ENCODE data around the gene CCDC78.

CCDC78 gene

GRCh38 chr16:722835-723633 is 3.2 kb downstream of the CCDC78 start:
- no peak for DNase-seq

GRCh38 chr16:721765-722540 is 4.3 kb downstream of the CCDC78 start:
- no peak for DNase-seq

GRCh38 chr16:720990-721764 is 5.1 kb downstream of the CCDC78 start, which contains the start of gene ANTKMT:
Gene ANTKMT, plus strand, starts transcription at chr16:721146. Its CDS starts 129 bp downstream, at chr16:721275.
- peak; percentile 59 for DNase-seq

- DNase-seq, result no peak
Measured at GRCh38 chr16:720447-720989, 5.7 kb downstream of the CCDC78 start.

- no peak for DNase-seq
Measured at GRCh38 chr16:719815-720446, 6.3 kb downstream of the CCDC78 start.

GRCh38 chr16:718922-719321 is 7.3 kb downstream of the CCDC78 start:
- no peak for DNase-seq

GRCh38 chr16:718389-718788 is 7.9 kb downstream of the CCDC78 start:
- DNase-seq, result no peak

GRCh38 chr16:717450-718245 is 8.6 kb downstream of the CCDC78 start:
- no peak for DNase-seq

GRCh38 chr16:716768-717325 is 9.4 kb downstream of the CCDC78 start:
- DNase-seq, result no peak

GRCh38 chr16:716200-716568 is 10.1 kb downstream of the CCDC78 start:
- DNase-seq, result no peak

GRCh38 chr16:715477-716199 is 10.6 kb downstream of the CCDC78 start:
- no peak for DNase-seq

- peak; percentile 88 for DNase-seq
Measured at GRCh38 chr16:714558-715476, 11.4 kb downstream of the CCDC78 start, which contains the start of gene METRN. Gene METRN, plus strand, starts transcription at chr16:715118. Its CDS starts 172 bp downstream, at chr16:715290.

GRCh38 chr16:714079-714478 is 12.2 kb downstream of the CCDC78 start:
- DNase-seq, result no peak

- peak; percentile 37 for DNase-seq
Measured at GRCh38 chr16:712740-713250, 13.4 kb downstream of the CCDC78 start.

- DNase-seq, result peak; percentile 82
Measured at GRCh38 chr16:711548-712320, 14.5 kb downstream of the CCDC78 start.

- no peak for DNase-seq
Measured at GRCh38 chr16:711084-711483, 15.2 kb downstream of the CCDC78 start.

GRCh38 chr16:710500-711075 is 15.7 kb downstream of the CCDC78 start:
- DNase-seq, result no peak

Data from T-helper 9 cell (primary cell).